ENCODE measurements around the gene RFT1.

Gene RFT1

DNA sequence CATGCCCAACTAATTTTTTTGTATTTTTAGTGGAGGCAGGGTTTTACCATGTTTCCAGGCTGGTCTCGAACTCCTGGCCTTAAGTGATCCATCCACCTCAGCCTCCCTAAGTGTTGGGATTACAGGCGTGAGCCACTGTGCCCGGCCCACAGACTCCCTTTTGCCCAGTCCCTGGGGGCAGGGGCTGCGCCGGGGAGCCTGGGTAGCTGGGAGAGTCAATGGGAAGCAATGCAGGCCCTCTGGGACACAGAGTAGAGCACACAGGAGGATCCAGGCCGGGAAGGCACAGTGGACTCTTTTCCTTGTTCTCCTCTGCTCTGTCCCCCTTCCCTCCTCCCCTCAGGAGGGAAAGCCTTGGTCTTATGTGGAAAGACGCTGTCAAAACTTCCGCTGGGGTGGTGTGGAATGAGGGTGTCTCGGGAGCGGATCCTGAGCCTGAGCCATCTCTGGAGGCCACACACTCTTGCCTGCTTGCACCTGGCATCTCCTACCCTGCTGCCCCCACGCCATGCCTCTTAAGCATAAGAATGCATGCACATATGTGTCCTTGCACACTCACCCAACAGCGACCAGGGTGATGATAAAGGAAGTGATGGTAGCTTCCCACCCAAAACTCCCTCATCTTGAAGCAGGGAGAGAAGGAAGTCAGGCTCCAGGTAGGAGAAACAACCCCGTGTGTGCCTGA is 18.9 kb upstream of the RFT1 start:
- no peak for DNase-seq (ENCODE audit: low spot score)

DNA sequence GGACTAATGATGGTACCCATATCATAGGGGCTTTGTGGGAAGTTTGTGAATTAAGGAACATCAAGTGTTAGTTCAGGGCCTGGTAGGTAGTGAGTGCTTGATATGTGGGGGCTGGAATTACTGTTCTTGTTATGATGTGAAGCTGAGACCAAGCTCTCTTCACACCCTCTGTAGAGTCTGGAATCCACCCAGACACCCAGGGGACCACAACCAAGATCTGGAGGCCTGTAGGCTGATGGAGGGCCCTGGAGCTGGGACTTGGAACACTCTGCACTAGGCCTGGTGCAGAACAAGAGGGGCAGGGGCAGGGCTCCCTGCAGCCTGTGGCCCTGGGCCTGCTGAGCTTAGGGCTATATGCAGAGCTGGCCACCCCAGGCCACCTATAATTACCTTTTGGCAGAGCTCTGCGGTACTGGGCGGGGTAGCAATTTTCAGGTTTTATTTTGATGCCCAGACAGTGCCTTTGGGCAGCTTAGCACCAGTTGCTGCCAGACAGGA is 17.7 kb upstream of the RFT1 start:
- no peak for DNase-seq (ENCODE audit: low spot score)

DNA sequence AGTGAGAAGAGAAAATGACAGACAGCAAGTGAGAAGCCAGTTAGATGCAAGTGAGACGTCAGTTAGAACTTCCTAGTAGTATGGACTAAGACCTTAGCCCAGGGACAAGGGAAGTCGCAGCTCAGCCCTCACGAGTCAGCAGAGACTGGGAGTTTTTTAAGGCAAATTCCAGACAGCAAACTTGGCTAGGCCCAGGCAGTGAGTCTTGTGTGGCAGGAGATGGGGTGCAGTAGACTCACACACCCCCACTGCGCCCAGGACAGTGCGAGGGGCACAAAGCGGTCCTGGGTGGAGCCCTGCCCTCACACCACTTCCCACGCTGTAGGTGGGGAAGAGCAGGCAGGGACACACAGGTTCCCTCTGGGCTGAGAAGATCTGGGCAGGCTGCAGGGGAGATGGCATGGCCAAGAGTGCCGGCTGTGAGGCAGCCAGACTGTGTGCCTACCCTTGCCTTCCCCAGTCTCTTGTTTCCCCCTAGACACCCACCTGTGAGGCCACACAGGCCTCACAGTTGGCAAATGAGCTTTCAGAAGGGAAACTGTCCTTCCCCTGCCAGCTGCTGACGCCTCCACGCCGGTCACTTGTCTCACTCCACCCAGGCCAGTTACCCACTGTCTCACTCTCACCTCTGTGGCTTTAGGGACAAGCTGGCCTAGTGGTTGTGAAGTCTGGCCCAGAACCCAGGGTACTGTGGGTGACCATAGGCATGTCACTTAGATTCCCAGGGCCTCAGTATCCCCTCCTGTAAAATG is 17.1 kb upstream of the RFT1 start:
- DNase-seq (ENCODE audit: low spot score): no peak

DNA sequence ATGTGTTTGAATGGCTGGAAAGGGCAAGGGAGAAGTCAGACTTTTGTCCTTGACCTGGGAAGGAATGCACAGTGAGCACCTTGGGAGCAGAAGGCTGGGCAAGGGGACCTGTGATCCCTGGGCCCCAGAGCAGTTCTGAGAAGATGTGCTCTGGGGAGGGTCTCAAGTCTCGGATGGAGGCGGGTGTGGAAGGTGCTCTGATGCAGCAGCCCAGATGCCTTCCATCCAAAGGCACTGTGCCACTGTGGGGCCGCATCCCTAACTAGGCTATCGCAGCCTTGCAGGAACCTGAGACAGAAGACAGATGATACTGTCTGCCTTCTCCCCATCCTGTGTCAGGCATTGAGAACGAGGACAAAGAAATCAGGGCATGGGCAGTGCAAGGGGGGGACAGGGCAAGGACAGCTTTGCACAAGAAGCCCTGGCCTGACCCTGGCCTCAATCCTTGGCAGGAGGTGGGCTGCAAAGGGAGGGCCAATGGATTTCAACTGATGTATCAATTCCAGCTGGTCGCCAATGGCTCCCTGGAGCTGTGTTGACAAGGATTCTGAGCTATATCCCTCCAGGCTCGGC is 16.2 kb upstream of the RFT1 start:
- no peak for DNase-seq (ENCODE audit: low spot score)

DNA sequence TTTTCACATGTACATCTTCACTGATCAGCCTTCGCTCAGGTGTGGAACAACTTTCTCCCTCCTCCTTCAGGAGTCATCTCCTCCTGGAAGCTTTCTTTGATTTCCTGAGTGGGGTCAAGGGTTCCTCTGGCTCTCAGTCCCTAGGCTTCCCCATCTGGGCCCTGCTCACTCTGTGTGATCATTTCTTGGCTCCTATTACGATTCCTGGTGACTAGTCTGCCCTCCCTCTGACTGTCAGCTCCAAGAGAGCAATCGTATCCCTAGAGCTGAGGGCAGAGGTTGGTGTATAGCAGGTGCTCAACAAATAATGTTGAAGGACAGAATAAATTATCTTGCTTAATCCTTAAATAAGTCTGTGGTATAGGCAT is 15.5 kb upstream of the RFT1 start:
- DNase-seq (ENCODE audit: low spot score): no peak

DNA sequence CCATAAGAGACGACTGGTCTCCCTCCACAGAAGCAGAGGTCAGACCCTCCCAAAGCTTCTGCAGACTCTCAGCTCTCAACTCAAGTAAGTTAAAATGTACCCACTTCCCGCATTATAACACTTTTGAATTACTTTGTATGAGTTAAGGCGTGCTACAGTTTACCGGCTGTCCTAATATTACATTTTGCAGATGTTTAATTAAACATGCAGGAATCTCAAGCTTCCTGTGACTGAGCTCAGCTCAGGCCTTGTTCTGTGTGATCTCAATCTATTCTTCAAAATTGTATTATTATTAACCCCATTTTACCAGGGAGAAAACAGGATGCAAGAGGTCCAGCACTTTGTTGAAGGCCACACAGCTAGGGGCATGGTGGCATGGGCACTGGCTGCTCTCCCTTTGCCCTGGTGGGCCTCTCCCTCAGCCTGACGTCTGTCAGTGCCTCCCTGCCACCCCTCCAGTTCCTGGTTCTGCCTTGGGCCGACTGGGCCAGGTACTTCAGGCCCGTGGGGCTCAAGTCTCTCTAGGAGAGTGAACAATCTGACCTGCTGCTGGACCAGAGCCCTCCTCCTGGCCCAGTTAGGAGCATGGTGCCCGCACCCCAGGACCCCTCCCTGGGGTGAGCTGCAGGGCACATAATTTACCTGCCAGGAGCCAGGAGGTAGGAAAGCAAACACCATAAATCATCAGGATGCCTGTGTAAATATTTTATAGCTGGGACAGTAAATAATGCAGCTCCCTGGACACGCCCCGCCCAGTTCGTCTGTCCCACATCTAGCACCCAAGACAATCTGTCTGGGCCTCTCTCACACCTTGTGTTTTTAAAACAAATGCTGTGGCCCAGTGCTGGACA is 14.9 kb upstream of the RFT1 start:
- no peak for DNase-seq (ENCODE audit: low spot score)

DNA sequence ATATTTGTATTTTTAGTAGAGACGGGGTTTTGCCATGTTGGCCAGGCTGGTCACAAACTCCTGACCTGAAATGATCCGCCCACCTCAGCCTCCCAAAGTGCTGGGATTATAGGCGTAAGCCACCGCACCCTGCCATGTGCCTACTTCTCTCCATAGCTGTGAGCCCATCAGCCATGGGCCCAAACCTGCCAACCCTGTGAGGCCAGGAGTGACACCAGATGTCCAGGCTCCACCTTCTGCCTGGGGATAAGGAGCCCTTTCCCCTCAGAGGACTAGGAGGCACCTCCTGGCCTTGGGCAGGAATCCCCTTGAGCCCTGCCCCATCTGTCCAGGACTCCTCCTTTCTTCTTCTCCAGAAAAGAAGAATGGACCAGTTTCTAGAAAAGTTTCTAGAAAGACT is 14.2 kb upstream of the RFT1 start:
- DNase-seq (ENCODE audit: low spot score): no peak

DNA sequence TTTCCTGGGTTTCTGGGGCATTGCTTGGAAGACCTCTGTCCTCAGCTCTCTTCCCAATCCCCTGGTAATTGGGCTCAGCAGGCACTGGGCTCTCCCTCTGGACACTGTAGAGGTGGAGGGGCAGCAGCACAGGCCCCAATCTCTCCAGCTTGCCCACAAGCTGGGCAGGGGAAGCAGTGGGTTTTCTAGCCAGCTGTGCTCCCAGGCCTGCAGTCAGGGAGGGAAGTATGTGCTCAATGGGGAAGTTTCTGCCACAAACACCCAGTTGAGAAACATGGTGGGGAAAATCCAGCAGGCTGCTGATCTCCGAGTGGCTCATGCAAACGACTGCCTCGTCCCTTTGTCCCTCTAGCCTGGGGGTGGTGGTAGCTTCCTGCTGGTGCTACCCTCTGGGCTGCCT is 12.8 kb upstream of the RFT1 start:
- no peak for DNase-seq (ENCODE audit: low spot score)

DNA sequence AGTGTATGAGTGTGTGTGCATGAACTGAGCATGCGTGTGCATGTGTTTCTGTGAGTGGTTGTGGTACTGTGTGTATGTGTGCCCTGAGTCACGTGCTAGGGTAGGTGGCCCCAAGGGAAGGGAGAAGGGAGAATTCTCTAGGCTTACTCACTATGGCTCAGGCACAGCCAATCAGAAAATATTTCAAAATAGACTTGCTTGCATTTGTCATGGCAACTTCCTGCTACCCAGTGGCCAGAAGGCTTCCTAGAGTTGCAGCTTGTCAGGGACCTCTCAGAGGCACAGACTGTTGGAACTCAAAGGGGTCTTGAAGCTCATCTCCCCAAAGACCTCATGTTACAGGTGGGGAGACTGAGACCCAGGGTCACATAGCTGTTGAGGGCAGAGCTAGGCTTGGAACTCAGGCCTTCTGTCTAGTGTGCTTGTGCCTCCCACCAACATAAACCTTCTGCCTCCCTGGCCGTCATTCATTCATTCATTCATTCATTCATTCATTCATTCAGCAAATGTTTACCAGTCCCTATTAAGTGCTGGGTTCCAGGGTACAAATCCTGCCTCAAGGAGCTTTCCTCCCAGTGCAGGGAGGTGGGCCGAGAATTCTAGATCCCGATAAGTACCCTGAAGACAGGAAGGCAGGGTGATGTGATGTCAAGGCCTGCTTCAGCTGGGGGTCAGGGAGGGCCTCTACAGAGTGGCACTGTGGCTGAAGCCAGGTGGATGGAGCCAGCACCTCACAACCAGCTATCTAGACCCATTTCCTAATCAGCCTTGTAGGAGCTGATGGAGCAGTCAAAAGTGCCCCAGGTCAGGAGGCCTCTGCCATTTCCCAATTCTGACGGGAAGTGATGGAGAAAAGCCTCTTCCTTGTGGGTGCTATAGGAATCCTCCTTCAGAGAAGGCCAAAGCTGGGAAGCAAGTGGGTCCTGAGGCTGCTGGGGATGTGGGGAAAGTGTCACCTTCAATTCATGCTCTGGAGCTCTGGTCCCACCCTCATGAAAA is 10.9 kb upstream of the RFT1 start:
- no peak for DNase-seq (ENCODE audit: low spot score)

DNA sequence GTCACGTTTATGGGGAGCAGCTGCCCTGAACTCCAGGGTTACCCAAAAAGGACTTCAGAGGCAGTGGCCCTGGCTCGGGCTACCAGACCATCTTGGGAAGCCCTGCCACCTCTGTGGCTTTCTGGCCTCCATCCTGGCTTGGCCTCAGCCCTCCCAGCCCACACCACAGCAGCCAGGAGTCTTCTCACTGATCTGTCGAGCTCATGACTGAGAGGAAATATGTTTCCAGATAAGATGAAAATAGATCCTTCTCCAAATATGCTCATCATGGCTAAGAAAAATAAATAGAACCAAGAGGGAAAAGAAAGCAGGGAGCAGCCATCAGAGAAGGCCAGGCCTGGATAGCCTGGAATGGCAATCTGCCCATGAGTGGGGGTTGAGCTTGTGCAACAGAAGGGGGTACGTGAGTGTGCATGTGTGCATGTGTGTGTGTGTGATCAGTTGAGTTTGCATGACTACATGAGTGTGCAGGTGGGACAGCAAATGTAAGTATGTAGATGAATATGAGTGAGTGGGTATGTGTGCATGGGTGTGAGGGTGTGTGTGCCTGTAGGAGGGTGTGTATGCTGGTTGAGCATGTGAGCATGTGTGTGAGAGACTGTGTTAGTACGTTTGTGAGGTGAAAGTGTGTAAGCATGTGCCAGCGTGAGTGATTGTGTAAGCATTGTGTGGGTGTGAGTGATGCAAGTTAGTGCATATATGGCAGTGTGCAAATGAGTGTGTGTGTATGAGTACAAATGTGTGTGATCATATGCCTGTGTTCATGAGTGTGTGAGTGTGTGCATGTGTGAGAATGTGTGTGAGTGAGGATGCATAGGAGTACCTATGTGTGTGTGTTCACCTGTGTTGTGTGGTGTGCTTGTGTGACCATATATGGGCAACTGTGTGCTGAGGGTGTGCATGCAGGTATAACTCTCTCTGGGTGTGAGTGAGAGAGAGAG is 9.9 kb upstream of the RFT1 start:
- DNase-seq (ENCODE audit: low spot score): no peak

DNA sequence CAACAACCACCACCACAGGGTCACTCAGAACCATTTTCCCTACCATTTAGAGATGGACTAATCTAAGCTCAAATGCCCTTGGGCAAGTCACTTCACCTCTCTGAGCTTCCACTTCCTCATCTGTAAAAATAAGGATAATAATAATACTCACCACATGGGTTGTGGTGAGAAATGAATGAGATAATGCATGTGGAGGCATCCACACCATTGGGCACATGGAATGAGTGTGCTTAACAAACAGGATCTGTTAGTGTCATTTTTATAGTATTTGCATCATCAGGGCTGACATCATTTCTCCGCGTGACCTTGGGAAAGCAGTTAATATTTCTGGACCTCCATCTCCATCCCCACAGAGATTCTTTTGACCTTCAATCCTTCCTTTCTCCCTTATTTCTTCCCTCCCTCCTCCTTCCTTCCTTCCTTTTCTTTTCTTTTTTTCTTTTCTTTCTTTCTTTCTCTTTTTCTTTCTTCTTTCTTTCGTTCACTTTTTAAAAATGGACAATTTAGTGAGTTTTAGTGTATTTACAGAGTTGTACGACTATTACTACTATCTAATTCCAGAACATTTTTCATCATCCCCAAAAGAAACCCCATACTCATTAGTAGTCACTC is 7.7 kb upstream of the RFT1 start:
- DNase-seq (ENCODE audit: low spot score): no peak

DNA sequence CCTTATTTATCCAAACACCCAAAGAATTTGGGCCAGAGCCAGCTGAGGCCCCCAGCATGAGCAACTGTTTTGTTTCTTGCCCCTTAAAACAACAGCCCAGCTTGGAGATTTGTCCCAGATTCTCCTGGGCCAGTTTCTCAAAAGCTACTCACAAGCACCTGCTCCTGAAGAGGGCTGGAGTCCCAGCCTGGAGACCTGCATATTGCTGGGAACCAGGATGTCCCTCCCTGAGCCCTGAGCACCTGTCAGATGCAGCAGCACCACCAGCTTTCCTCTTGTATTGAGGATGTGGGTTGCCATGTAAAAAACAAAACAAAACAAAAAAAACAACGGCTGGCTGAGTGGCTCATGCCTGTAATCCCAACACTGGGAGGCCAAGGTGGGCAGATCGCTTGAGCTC is 7.0 kb upstream of the RFT1 start:
- DNase-seq (ENCODE audit: low spot score): no peak

DNA sequence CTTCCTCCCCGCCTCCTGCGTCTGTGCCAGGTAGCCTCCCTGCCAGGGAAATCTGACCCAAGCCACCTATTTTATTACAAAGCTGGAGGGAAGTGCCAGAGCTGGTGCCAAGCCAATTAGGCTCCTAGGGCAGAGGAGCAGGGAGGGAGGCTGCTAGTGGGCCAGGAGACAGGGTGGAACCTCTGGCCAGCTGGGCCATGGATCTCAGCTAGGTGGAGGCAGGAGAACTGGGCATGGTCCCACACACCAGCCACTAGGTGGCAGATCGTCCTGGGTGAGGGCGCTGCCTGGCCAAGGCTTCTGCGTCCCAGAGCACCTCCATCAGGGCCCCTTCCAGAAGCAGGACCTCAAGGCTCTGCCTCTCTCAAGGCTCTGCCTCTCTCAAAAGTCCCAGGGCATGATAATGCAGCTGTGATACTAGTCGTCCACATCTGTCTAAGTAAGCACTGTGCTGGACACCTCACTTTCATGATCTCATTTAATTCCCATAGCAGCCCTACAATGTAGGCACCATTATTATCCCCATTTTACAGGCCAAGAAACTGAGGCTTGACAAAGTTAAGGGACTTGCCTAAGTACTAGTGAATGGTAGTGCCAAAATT is 4.5 kb upstream of the RFT1 start:
- DNase-seq (ENCODE audit: low spot score): peak; percentile 79

DNA sequence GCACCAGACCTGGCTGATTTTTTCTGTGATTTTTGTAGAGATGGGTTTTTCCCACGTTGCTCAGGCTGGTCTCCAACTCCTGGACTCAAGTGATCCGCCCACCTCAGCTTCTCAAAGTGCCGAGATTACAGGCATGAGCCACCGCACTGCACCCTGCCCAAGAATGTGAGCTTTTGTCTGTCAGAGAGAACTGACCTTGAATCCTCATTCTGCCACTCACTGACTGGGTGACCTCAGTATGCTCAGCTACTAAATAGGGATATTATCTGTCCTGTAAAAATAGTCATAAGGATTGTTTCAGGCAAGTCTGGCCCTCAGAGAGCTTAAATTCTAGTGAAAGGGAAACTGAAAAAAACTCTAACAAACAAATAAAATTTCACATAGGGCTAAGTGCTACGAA is 2.1 kb upstream of the RFT1 start:
- DNase-seq (ENCODE audit: low spot score): no peak

DNA sequence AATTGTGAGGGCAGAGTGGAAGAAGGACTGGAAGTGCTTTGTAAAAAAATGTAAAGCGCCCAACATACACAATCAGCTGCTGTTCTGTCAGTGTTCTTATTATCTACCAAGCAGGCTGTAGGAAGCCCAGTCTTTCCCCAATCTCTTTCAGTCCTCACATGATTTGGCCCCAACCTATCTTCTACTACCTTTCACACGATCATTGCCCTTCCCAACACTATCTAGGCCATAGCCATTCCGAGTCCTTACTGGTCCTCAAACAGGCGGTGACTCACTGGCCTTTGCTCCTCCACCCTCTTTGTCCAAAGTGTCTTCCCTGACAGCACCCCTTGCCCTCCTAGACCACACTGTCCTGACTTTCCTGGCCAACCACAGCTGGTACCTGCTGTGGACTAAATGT is 861 bp upstream of the RFT1 start:
- no peak for DNase-seq (ENCODE audit: low spot score)

DNA sequence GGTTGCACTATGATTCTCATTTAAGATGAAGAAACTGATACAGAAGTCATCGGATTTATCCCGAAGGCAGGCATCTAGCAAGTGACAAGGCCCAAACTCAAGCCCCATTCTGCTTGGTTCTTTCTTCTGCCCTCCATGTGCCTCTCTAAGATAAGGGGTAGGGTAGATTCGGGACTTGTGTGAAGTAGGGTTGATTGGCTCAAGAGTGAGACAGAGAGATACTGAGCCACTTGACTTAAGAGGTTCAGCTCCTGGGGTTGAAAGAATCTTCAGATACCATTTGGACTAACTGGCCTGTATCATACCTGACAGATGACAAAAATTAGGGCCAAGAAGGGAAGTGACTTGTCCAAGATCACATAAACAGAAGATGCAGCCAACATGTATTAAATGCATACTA is 891 bp downstream of the RFT1 start:
- DNase-seq (ENCODE audit: low spot score): no peak

DNA sequence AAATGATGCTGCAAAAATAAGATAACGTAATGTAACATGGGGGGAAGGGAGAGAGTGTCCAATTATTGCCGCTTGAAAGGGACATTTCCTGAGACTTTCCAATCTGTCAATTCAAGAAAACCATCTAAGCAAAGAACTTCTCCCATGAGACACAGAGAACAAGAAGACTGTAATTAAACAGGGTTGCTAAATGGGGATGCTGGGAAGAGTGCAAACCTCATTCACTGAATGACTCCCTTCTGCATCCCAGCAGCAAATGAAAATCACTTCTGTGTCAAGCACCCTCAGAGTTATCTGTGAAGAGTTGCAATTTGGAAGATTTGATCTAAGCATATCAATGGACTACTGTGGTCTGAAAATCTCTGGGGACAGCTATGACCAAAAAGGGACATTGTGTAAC is 3.6 kb downstream of the RFT1 start:
- no peak for DNase-seq (ENCODE audit: low spot score)

DNA sequence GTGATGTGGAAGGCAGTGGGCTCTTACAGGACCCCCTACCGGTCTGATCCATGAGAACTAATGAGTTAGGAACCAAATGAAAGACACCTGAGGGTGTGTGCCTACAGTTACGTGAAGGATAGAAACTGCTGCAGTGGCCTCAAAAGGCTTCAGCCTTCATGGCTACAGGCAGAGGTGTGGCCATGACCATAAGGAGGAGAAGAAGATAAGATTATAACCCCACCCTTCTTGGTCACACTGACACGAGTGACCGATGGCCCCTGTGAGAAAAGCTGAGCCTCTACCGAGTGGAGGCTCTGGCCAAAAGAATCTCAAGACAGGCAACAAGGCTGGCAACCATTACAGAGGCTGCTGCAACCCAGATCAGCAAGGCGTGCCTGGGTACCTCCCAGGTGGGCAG is 6.3 kb downstream of the RFT1 start:
- no peak for DNase-seq (ENCODE audit: low spot score)

DNA sequence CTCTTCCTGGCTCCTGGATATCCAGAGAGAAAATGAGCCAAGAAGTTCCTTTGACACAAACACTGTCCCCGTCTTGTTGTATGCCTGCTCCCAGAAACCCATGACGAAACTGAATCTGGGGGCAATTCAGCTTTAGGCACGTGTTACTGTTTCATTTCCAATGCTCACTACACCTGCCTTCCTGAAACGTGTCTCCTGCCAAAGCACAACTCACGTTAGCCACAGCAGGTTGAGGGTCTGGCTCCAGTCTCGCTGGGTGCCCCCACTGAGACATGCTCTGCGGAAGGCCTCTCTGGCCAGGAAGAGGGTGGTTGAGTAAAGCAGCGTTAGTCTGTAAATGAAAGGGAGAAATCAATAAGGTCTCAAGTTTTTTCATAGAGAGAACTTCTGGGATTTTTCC is 6.7 kb downstream of the RFT1 start:
- DNase-seq (ENCODE audit: low spot score): no peak
